Astrocyte (in vitro differentiated cells and primary cell): Measurements from ENCODE around the gene ZMYM3. TPM values are rescaled to one million over a fixed set of nuclear protein-coding genes. Genes with fewer than 3 reads are reported as not detected.
A peak's percentile ranks its signal among the peaks of the same experiment; 100 is the strongest.
"Not testable (repeated sequence)": the region's sequence is repeated elsewhere in the genome, so short reads cannot be mapped to it uniquely, and the experiment has no call there.

Experiments used
- DNase-seq: peaks from one replicate; pipeline ENCODE4 v3.0.0-alpha.2; 2010; ENCODE audit warnings: low read depth
- FAIRE-seq: peaks from 2 replicates; lab custom pipeline; 2011; peaks lifted over from hg19 to GRCh38; lab: Jason Lieb, UNC
- H2AFZ ChIP-seq: 2 replicates; pipeline ENCODE4 v1.6.0; 2012; ENCODE audit warnings: low read depth, low read length, inconsistent platforms
- H3K27ac ChIP-seq: 2 replicates; pipeline ENCODE4 v1.5.1; 2011; ENCODE audit warnings: low read depth, low read length, inconsistent platforms
- H3K27me3 ChIP-seq: 2 replicates; pipeline ENCODE4 v1.6.0; 2011; ENCODE audit warnings: low read length, inconsistent platforms; ENCODE audit not compliant: insufficient read depth
- H3K36me3 ChIP-seq: 2 replicates; pipeline ENCODE4 v1.5.1; 2011; ENCODE audit warnings: low read length, inconsistent platforms; ENCODE audit not compliant: insufficient read depth
- H3K4me1 ChIP-seq: 2 replicates; pipeline ENCODE4 v1.5.1; 2011; ENCODE audit warnings: low read length, inconsistent platforms; ENCODE audit not compliant: insufficient read depth
- H3K4me2 ChIP-seq: 2 replicates; pipeline ENCODE4 v1.6.0; 2012; ENCODE audit warnings: low read length, inconsistent platforms
- H3K4me3 ChIP-seq: 2 replicates; pipeline ENCODE4 v1.5.1; 2011; ENCODE audit warnings: low read depth, mild to moderate bottlenecking, low read length, inconsistent platforms; ENCODE audit not compliant: insufficient read depth
- H3K79me2 ChIP-seq: 2 replicates; pipeline ENCODE4 v1.6.0; 2012; ENCODE audit warnings: mild to moderate bottlenecking, low read length, inconsistent platforms; ENCODE audit not compliant: insufficient read depth
- H3K9ac ChIP-seq: 2 replicates; pipeline ENCODE4 v1.6.0; 2012; ENCODE audit warnings: mild to moderate bottlenecking, low read length, inconsistent platforms
- H3K9me3 ChIP-seq: 2 replicates; pipeline ENCODE4 v1.5.1; 2012; ENCODE audit warnings: low read depth, mild to moderate bottlenecking, low read length, inconsistent platforms; ENCODE audit not compliant: insufficient read depth
- H4K20me1 ChIP-seq: 2 replicates; pipeline ENCODE4 v1.6.0; 2012; ENCODE audit warnings: low read length, inconsistent platforms; ENCODE audit not compliant: insufficient read depth
- H3K27ac Mint-ChIP-seq: one replicate; pipeline ENCODE4 v1.8.0; 2021; ENCODE audit warnings: mild to moderate bottlenecking, mixed read lengths; ENCODE audit not compliant: unreplicated experiment
- H3K27me3 Mint-ChIP-seq: one replicate; pipeline ENCODE4 v1.8.0; 2021; ENCODE audit warnings: low read depth, mixed read lengths; ENCODE audit not compliant: unreplicated experiment
- H3K36me3 Mint-ChIP-seq: one replicate; pipeline ENCODE4 v1.8.0; 2021; ENCODE audit warnings: low read depth, mixed read lengths; ENCODE audit not compliant: unreplicated experiment
- H3K4me1 Mint-ChIP-seq: one replicate; pipeline ENCODE4 v1.8.0; 2021; ENCODE audit warnings: low read depth, mixed read lengths; ENCODE audit not compliant: unreplicated experiment
- H3K4me3 Mint-ChIP-seq: one replicate; pipeline ENCODE4 v1.8.0; 2021; ENCODE audit warnings: mild to moderate bottlenecking, moderate library complexity, mixed read lengths; ENCODE audit not compliant: unreplicated experiment
- H3K9me3 Mint-ChIP-seq: one replicate; pipeline ENCODE4 v1.8.0; 2021; ENCODE audit warnings: mild to moderate bottlenecking, mixed read lengths; ENCODE audit not compliant: unreplicated experiment
- EZH2 ChIP-seq: IDR thresholded peaks from 2 replicates; pipeline ENCODE4 v1.6.1; 2012; ENCODE audit warnings: mild to moderate bottlenecking, low read length, inconsistent platforms; ENCODE audit not compliant: insufficient read depth
- total RNA-seq: library from RNA; stranded (reverse); gene quantifications from 2 replicates; pipeline ENCODE4 v1.2.1, GENCODE V29; 2021
- TF ChIP-seq, protein P1 (sequence below): IDR thresholded peaks from 2 replicates; pipeline ENCODE4 v1.5.1; 2011; ENCODE audit warnings: low read depth, mild to moderate bottlenecking, inconsistent platforms, low read length, moderate library complexity; ENCODE audit not compliant: insufficient read depth

ZMYM3 gene
- total RNA-seq, 1 donor from 2014 or later, result 51.2 TPM

DNA sequence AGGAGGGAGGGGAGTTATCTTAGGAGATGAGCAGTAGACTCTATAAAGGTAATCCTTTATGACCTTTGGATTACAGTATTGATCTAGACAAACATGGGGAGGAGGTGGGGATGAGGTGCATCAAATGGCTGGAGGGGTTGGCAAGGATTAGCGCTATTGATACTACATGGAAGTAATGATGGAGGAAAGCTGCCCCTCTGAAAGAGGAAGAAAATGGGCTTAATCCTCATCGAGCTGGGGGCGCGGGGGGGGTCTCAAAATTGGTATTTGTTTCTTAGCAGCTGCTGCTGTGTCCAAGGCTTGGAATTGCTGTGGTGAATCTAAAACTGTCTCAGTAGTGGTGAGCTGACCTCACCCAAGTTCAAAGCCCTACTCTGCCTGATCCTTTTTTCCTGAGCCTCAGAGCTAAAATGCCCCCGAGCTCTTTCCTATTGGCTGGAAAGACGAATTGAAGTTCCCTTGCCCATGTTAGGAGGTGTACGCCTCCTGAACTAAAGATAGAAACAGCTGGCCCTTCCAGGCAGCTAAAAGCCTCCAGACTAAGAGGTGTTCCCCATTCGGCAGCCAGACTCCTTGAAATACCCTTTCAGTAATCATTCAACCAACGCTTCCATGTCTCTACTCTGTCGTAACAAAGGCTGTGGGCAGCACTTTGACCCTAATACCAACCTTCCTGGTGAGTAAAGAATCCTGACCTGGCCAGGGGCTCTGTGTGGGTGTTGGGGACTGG lies 47.4 kb upstream of the ZMYM3 start, which contains the start of gene ITGB1BP2:
Gene ITGB1BP2, plus strand, starts transcription at position 556 of the 730 bp plus-strand sequence. Its CDS starts 57 bp downstream, at position 613.
- TF ChIP-seq, protein P1, sequence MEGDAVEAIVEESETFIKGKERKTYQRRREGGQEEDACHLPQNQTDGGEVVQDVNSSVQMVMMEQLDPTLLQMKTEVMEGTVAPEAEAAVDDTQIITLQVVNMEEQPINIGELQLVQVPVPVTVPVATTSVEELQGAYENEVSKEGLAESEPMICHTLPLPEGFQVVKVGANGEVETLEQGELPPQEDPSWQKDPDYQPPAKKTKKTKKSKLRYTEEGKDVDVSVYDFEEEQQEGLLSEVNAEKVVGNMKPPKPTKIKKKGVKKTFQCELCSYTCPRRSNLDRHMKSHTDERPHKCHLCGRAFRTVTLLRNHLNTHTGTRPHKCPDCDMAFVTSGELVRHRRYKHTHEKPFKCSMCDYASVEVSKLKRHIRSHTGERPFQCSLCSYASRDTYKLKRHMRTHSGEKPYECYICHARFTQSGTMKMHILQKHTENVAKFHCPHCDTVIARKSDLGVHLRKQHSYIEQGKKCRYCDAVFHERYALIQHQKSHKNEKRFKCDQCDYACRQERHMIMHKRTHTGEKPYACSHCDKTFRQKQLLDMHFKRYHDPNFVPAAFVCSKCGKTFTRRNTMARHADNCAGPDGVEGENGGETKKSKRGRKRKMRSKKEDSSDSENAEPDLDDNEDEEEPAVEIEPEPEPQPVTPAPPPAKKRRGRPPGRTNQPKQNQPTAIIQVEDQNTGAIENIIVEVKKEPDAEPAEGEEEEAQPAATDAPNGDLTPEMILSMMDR, result no peak
- no peak for TF ChIP-seq EZH2
- H3K27me3 ChIP-seq, result no peaks in the 10 kb centered on the region
- peaks cover 16% of the 10 kb centered on the region for H4K20me1 ChIP-seq
- peaks cover 16% of the 10 kb centered on the region for H3K4me1 Mint-ChIP-seq
- no peak within 1 kb of the TSS for H3K9ac ChIP-seq
- H3K4me1 ChIP-seq, result peaks cover 11% of the 10 kb centered on the region
- peaks cover 28% of the 10 kb centered on the region for H3K36me3 ChIP-seq
- H3K9me3 ChIP-seq, result no peaks in the 10 kb centered on the region
- no peak within 1 kb of the TSS for H3K27ac ChIP-seq
- H3K4me3 Mint-ChIP-seq, result peak within 1 kb of the TSS; percentile 62
- FAIRE-seq (no peak), DNase-seq (peak; percentile 62)
- H3K36me3 Mint-ChIP-seq, result peaks cover 24% of the 10 kb centered on the region
- H3K79me2 ChIP-seq, result no peaks in the 10 kb centered on the region
- peak within 1 kb of the TSS; percentile 62 for H3K27ac Mint-ChIP-seq
- peak within 1 kb of the TSS; percentile 19 for H3K4me2 ChIP-seq
- H3K4me3 ChIP-seq, result no peak within 1 kb of the TSS
- no peaks in the 10 kb centered on the region for H3K27me3 Mint-ChIP-seq
- no peak within 1 kb of the TSS for H2AFZ ChIP-seq
- no peaks in the 10 kb centered on the region for H3K9me3 Mint-ChIP-seq

DNA sequence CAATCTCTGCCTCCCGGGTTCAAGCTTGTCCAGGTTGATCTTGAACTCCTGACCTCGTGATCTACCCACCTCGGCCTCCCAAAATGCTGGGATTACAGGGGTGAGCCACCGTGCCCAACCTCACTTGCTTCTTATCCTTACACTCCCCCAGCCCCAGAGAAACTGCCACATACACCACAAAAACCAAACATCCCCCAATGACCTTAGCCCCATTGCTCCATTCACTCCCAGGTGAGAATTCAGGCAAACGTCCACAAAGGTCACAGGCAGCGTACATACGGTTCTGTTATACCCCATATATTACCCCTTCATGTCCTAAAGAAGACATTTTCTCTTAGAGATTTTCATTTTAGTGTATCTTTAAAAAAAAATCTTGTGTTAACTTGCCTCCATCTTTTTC lies 46.6 kb upstream of the ZMYM3 start:
- H3K4me1 Mint-ChIP-seq, result peaks cover 16% of the 10 kb centered on the region
- peak overlapping the region; percentile 53 for H3K27ac Mint-ChIP-seq
- H4K20me1 ChIP-seq, result peaks cover 16% of the 10 kb centered on the region
- not testable (repeated sequence) for H3K79me2 ChIP-seq, H3K9me3 Mint-ChIP-seq, H3K27ac ChIP-seq, DNase-seq, H3K4me3 ChIP-seq, H3K27me3 Mint-ChIP-seq, H3K27me3 ChIP-seq, H3K4me3 Mint-ChIP-seq, H3K4me2 ChIP-seq, H2AFZ ChIP-seq, H3K9me3 ChIP-seq, H3K9ac ChIP-seq
- peaks cover 27% of the 10 kb centered on the region for H3K36me3 Mint-ChIP-seq
- peaks cover 30% of the 10 kb centered on the region for H3K36me3 ChIP-seq
- FAIRE-seq, result peak; percentile 73
- H3K4me1 ChIP-seq, result peaks cover 11% of the 10 kb centered on the region

DNA sequence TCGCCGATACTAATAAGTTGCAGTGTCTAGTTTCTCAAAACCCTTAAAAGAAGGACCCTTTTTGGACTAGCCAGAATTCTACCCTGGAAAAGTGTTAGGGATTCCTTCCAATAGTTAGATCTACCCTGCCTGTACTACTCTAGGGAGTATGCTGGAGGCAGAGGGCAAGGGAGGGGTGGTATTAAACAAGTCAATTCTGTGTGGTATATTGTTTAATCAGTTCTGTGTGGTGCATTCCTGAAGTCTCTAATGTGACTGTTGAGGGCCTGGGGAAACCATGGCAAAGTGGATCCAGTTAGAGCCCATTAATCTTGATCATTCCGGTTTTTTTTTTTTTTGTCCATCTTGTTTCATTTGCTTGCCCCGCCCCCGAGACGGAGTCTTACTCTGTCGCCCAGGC lies 46.1 kb upstream of the ZMYM3 start:
- FAIRE-seq, result peak; percentile 84
- peaks cover 30% of the 10 kb centered on the region for H3K36me3 ChIP-seq
- H3K36me3 Mint-ChIP-seq, result peaks cover 26% of the 10 kb centered on the region

More for the DNA sequence above, 46.1 kb upstream of the ZMYM3 start:
- H2AFZ ChIP-seq, H3K27ac ChIP-seq, H3K9ac ChIP-seq, H3K4me3 ChIP-seq, H3K27me3 ChIP-seq, H3K4me2 ChIP-seq, H3K27ac Mint-ChIP-seq, DNase-seq, H3K9me3 Mint-ChIP-seq, H3K27me3 Mint-ChIP-seq, H3K79me2 ChIP-seq, H3K9me3 ChIP-seq, H3K4me3 Mint-ChIP-seq: not testable (repeated sequence)
- Histone ChIP-seq H3K4me1 (peaks cover 11% of the 10 kb centered on the region), H4K20me1 (peaks cover 16% of the 10 kb centered on the region)
- H3K4me1 Mint-ChIP-seq, result peaks cover 16% of the 10 kb centered on the region
